GM12891 (cell line): Measurements from ENCODE around the gene SLC25A39.

Source experiments
- POLR2A ChIP-seq: IDR thresholded peaks from 2 replicates; pipeline ENCODE4 v1.6.1; 2011; ENCODE audit warnings: low read depth, low read length, control low read depth
- POU2F2 ChIP-seq: IDR thresholded peaks from 2 replicates; pipeline ENCODE4 v1.6.1; 2011; ENCODE audit warnings: low read depth, mild to moderate bottlenecking, control low read depth, low read length, moderate library complexity
- SPI1 ChIP-seq: IDR thresholded peaks from 2 replicates; pipeline ENCODE4 v1.6.1; 2011; ENCODE audit warnings: low read depth, low read length, control low read depth
- TAF1 ChIP-seq: IDR thresholded peaks from 2 replicates; pipeline ENCODE4 v1.6.1; 2011; ENCODE audit warnings: low read depth, low read length, control low read depth

DNA sequence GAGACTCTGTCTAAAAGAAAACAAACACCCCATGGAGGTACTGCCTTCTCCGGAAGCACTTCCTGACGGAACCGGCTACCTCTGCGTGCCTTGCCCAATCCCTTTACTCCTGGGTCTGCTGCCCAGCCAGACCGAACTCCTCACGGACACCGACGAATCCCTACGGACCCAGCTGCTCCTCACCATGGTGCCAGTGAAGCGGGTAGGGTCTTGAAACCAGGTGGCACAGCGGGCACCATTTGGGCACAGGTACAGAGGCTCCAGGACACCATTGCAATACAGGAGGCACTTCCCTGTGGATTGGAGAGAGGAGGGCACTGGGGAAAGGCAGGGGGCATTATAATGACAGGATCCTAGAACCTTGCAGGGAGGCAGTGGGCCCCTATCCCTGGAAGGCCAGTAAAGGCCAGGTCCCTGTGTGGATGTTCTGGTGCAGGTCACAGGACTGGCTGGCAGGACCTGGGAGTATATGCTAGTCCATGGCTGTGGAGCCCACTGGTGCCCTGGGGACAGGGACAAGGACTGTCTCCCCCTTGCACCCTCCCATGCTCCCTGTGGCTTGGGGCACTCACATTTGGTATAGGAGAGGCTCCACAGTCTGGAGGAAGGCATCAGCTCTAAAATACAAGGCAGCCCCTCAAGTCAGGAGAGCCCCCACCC lies 2.3 kb downstream of the SLC25A39 start:
- TF ChIP-seq POLR2A (no peak), TAF1 (no peak), POU2F2 (no peak), SPI1 (no peak)
